CD4-positive, alpha-beta memory T cell (primary cell): Measurements from ENCODE around the gene CCDC178. TPM values are rescaled to one million over a fixed set of nuclear protein-coding genes. Genes with fewer than 3 reads are reported as not detected.
"Not testable (repeated sequence)": the region's sequence is repeated elsewhere in the genome, so short reads cannot be mapped to it uniquely, and the experiment has no call there.

Experiments used
- CTCF ChIA-PET: fragments of 350-600 bp; sonication (Branson Sonifier 250); formaldehyde crosslinking; loops from one replicate; lab custom pipeline; 2021; ENCODE audit warnings: inconsistent platforms; ENCODE audit not compliant: partially characterized antibody; lab: Charles Lee
- POLR2A ChIA-PET: fragments of 350-600 bp; sonication (Branson Sonifier 250); formaldehyde crosslinking; loops from one replicate; lab custom pipeline; 2021; ENCODE audit not compliant: partially characterized antibody; lab: Charles Lee
- DNase-seq, 5 donors: peaks; one replicate each; pipeline versions ENCODE4 v3.0.0 to v3.0.0-alpha.2; 2020 to 2022; ENCODE audit warnings: mixed read lengths in 1 of 5
- H3K27ac ChIP-seq: one replicate; pipeline ENCODE4 v1.7.0; 2013; ENCODE audit warnings: low read depth, low read length
- H3K27me3 ChIP-seq: 2 replicates; pipeline ENCODE4 v1.7.0; 2013; ENCODE audit warnings: mild to moderate bottlenecking, low read length, moderate library complexity; ENCODE audit not compliant: insufficient read depth
- H3K36me3 ChIP-seq: 2 replicates; pipeline ENCODE4 v1.7.0; 2013; ENCODE audit warnings: mild to moderate bottlenecking, low read length, moderate library complexity; ENCODE audit not compliant: insufficient read depth
- H3K4me1 ChIP-seq: 2 replicates; pipeline ENCODE4 v1.7.0; 2013; ENCODE audit warnings: mild to moderate bottlenecking, low read length, moderate library complexity; ENCODE audit not compliant: insufficient read depth
- H3K4me3 ChIP-seq, 2 donors: one replicate each; pipeline ENCODE4 v1.7.0; 2013; ENCODE audit warnings: low read length in 2 of 2, mild to moderate bottlenecking in 1 of 2
- H3K9me3 ChIP-seq, 2 donors: one replicate each; pipeline ENCODE4 v1.7.0; 2013; ENCODE audit warnings: low read length in 2 of 2, control low read depth in 1 of 2; ENCODE audit not compliant: control insufficient read depth in 1 of 2
- H3K27ac Mint-ChIP-seq, 7 donors: one replicate each; pipeline ENCODE4 v1.8.0; 2020 to 2021; ENCODE audit warnings: mixed read lengths in 7 of 7, mild to moderate bottlenecking in 6 of 7, inconsistent platforms in 3 of 7, moderate library complexity in 3 of 7
- H3K27me3 Mint-ChIP-seq, 2 donors: one replicate each; pipeline ENCODE4 v1.8.0; 2020 to 2021; ENCODE audit warnings: mixed read lengths in 2 of 2
- H3K36me3 Mint-ChIP-seq, 2 donors: one replicate each; pipeline ENCODE4 v1.8.0; 2020 to 2021; ENCODE audit warnings: mixed read lengths in 2 of 2, inconsistent platforms in 1 of 2, mild to moderate bottlenecking in 1 of 2
- H3K4me1 Mint-ChIP-seq, 4 donors: one replicate each; pipeline ENCODE4 v1.8.0; 2020 to 2021; ENCODE audit warnings: mixed read lengths in 4 of 4, mild to moderate bottlenecking in 1 of 4
- H3K4me3 Mint-ChIP-seq, 8 donors: one replicate each; pipeline ENCODE4 v1.8.0; 2020 to 2021; ENCODE audit warnings: mixed read lengths in 8 of 8, mild to moderate bottlenecking in 7 of 8, moderate library complexity in 6 of 8, inconsistent platforms in 3 of 8
- H3K9me3 Mint-ChIP-seq, 8 donors: one replicate each; pipeline ENCODE4 v1.8.0; 2020 to 2021; ENCODE audit warnings: mixed read lengths in 8 of 8, mild to moderate bottlenecking in 5 of 8, inconsistent platforms in 3 of 8, moderate library complexity in 1 of 8
- intact Hi-C: fragments of 100-400 bp; cut with micrococcal nuclease; formaldehyde crosslinking; loops from one replicate; pipeline ENCODE4 v1.15.1; 2023
- polyA plus RNA-seq, 2 donors: library from polyadenylated mRNA; unstranded; fragments of 300-500 nt; fragmentation: Illumina TruSeq; gene quantifications; one replicate each; pipeline ENCODE4 v1.2.3, GENCODE V29; 2021
- total RNA-seq, 2 experiments: library from RNA; stranded (reverse); gene quantifications; one replicate each; pipeline ENCODE4 v1.2.3, GENCODE V29; 2021

The CCDC178 gene
- total and polyA plus RNA-seq, 4 experiments from 2014 or later: not detected

DNA sequence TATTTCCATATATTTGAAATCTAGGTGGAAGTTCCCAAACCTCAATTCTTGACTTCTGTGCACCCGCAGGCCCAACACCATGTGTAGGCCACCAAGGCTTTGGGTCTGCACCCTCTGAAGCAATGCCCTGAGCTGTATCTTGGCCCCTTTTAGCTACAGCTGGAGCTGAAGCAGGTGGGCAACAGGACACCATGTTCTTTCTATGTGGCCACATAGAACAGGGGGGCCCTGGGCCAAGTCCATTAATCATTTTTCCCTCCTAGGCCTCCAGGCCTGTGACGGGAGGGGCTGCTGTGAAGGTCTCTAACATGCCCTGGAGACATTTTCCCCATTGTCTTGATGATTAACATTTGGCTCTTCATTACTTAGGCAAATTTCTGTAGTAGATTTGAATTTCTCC is 488.2 kb downstream of the CCDC178 start:
- H3K4me3 Mint-ChIP-seq, H3K4me3 ChIP-seq, H3K27ac Mint-ChIP-seq, CTCF ChIA-PET, H3K27me3 Mint-ChIP-seq, intact Hi-C loops, H3K36me3 Mint-ChIP-seq, H3K27ac ChIP-seq, H3K36me3 ChIP-seq, H3K4me1 ChIP-seq, DNase-seq, H3K4me1 Mint-ChIP-seq, POLR2A ChIA-PET, H3K27me3 ChIP-seq, H3K9me3 ChIP-seq: not testable (repeated sequence)
- H3K9me3 Mint-ChIP-seq: peaks cover 2 to 16% (median 5%) of the 10 kb centered on the region in 8 donors

DNA sequence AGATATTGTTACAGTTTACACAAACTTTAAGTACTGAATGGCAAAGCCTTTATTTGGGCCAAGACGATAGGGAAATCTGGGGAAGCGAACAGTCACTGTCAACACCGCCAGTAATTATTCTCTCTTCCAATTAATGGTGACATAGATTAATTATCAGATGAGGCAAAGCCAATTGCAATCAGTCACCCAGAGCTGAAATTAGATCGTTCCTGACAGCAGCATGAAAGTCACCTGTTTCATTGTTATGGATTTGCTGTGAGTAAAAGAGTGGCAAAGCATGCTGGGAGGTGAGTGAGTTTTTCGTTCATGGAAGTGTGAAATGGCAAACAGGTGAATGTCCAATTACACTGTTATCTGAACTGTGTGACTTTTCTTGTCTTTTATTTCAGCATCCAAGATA is 502.9 kb downstream of the CCDC178 start:
- no peaks in the 10 kb centered on the region for H3K36me3 Mint-ChIP-seq

GRCh38 chr18:32937066-32937465 is 503.5 kb downstream of the CCDC178 start:
- ChIA-PET POLR2A (no interaction called here), CTCF (no interaction called here)
- no peak for DNase-seq
- H3K27me3 Mint-ChIP-seq: no peaks in the 10 kb centered on the region
- H3K4me1 Mint-ChIP-seq: no peaks in the 10 kb centered on the region
- H3K36me3 Mint-ChIP-seq: no peaks in the 10 kb centered on the region
- Histone ChIP-seq H3K4me3 (no peak overlapping the region), H3K4me1 (no peaks in the 10 kb centered on the region), H3K36me3 (no peaks in the 10 kb centered on the region), H3K27ac (no peak overlapping the region), H3K27me3 (no peaks in the 10 kb centered on the region), H3K9me3 (no peaks in the 10 kb centered on the region)
- peaks cover 0 to 7% (median 0%) of the 10 kb centered on the region in 8 donors for H3K9me3 Mint-ChIP-seq
- H3K4me3 Mint-ChIP-seq: no peak overlapping the region
- intact Hi-C loops: loop anchor here (10.0 kb wide), 1 partner anchor 62 kb away; no protein-coding TSS in a partner anchor
- H3K27ac Mint-ChIP-seq: no peak overlapping the region

More for the DNA sequence above, 502.9 kb downstream of the CCDC178 start:
- Mint-ChIP-seq H3K27me3 (no peaks in the 10 kb centered on the region), H3K27ac (no peak overlapping the region), H3K9me3 (peaks cover 0 to 7% (median 0%) of the 10 kb centered on the region in 8 donors), H3K4me1 (no peaks in the 10 kb centered on the region), H3K4me3 (no peak overlapping the region)
- no peak overlapping the region for H3K27ac ChIP-seq
- no peaks in the 10 kb centered on the region for H3K9me3 ChIP-seq
- DNase-seq: no peak
- POLR2A ChIA-PET: no interaction called here
- no peaks in the 10 kb centered on the region for H3K27me3 ChIP-seq
- H3K4me1 ChIP-seq: no peaks in the 10 kb centered on the region
- intact Hi-C loops: loop anchor here (10.0 kb wide), 1 partner anchor 63 kb away; no protein-coding TSS in a partner anchor
- no peak overlapping the region for H3K4me3 ChIP-seq
- CTCF ChIA-PET: no interaction called here
- no peaks in the 10 kb centered on the region for H3K36me3 ChIP-seq

DNA sequence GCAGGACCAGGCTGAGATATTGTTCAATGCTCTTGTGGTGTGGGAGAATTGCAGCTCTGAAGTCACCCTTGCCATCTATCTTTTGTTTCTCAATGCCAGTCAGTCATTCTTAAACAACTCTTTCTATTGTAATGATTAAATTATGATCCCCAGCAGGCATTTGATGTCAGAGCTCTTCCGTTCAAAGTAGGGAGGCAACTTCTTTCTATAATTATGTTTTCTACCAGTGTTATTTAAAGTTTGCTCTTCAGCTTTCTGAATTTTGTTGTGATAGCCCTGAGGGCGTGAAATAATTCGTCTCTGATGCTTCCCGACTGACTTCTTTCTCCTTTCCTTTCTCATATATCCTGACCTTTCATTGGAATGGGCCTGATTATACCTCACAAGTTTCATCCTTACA is 506.3 kb downstream of the CCDC178 start:
- Histone ChIP-seq H3K9me3 (no peaks in the 10 kb centered on the region), H3K27ac (no peak overlapping the region), H3K27me3 (no peaks in the 10 kb centered on the region), H3K4me3 (no peak overlapping the region), H3K36me3 (no peaks in the 10 kb centered on the region), H3K4me1 (no peaks in the 10 kb centered on the region)
- DNase-seq: no peak
- Mint-ChIP-seq H3K4me3 (no peak overlapping the region), H3K36me3 (no peaks in the 10 kb centered on the region), H3K27me3 (no peaks in the 10 kb centered on the region), H3K9me3 (peaks cover 0 to 9% (median 0%) of the 10 kb centered on the region in 8 donors), H3K4me1 (no peaks in the 10 kb centered on the region), H3K27ac (no peak overlapping the region)
- intact Hi-C loops: loop anchor here (10.0 kb wide), 1 partner anchor 59 kb away; no protein-coding TSS in a partner anchor
- ChIA-PET POLR2A (no interaction called here), CTCF (no interaction called here)

GRCh38 chr18:32930695-32931301 is 509.7 kb downstream of the CCDC178 start:
- intact Hi-C loops: loop anchor here (10.0 kb wide), 1 partner anchor 56 kb away; no protein-coding TSS in a partner anchor
- DNase-seq: no peak
- no peak overlapping the region for H3K4me3 Mint-ChIP-seq
- Histone ChIP-seq H3K36me3 (no peaks in the 10 kb centered on the region), H3K4me3 (no peak overlapping the region), H3K27me3 (no peaks in the 10 kb centered on the region), H3K9me3 (no peaks in the 10 kb centered on the region), H3K4me1 (no peaks in the 10 kb centered on the region), H3K27ac (no peak overlapping the region)
- no peaks in the 10 kb centered on the region for H3K36me3 Mint-ChIP-seq
- H3K9me3 Mint-ChIP-seq: peaks cover 0 to 14% (median under 1%) of the 10 kb centered on the region in 8 donors
- H3K27ac Mint-ChIP-seq: no peak overlapping the region
- no peaks in the 10 kb centered on the region for H3K4me1 Mint-ChIP-seq
- ChIA-PET CTCF (no interaction called here), POLR2A (no interaction called here)
- no peaks in the 10 kb centered on the region for H3K27me3 Mint-ChIP-seq

GRCh38 chr18:32929213-32929612 is 511.3 kb downstream of the CCDC178 start:
- no peak overlapping the region for H3K4me3 Mint-ChIP-seq
- POLR2A ChIA-PET: no interaction called here
- H3K27me3 ChIP-seq: no peaks in the 10 kb centered on the region
- H3K4me1 ChIP-seq: no peaks in the 10 kb centered on the region
- no peaks in the 10 kb centered on the region for H3K9me3 ChIP-seq
- no peaks in the 10 kb centered on the region for H3K36me3 Mint-ChIP-seq
- no peak overlapping the region for H3K27ac ChIP-seq
- peaks cover 0 to 10% (median 0%) of the 10 kb centered on the region in 8 donors for H3K9me3 Mint-ChIP-seq
- intact Hi-C loops: no loop called here
- no peaks in the 10 kb centered on the region for H3K36me3 ChIP-seq
- H3K27ac Mint-ChIP-seq: no peak overlapping the region
- CTCF ChIA-PET: no interaction called here
- H3K27me3 Mint-ChIP-seq: peaks cover 0 to 2% of the 10 kb centered on the region in 2 donors
- DNase-seq: no peak
- H3K4me3 ChIP-seq: no peak overlapping the region
- no peaks in the 10 kb centered on the region for H3K4me1 Mint-ChIP-seq

GRCh38 chr18:32922951-32923430 is 517.5 kb downstream of the CCDC178 start:
- H3K27ac ChIP-seq: no peak overlapping the region
- H3K4me3 ChIP-seq: no peak overlapping the region
- CTCF ChIA-PET: interaction anchor here (0.7 kb wide), 2 partner anchors 14 to 15 kb away, joined by 3 read pairs; no protein-coding TSS in a partner anchor
- no peaks in the 10 kb centered on the region for H3K36me3 Mint-ChIP-seq
- POLR2A ChIA-PET: no interaction called here
- H3K4me3 Mint-ChIP-seq: no peak overlapping the region
- H3K27me3 Mint-ChIP-seq: peaks cover 0 to 2% of the 10 kb centered on the region in 2 donors
- no peaks in the 10 kb centered on the region for H3K36me3 ChIP-seq
- peaks cover 0 to 5% (median 0%) of the 10 kb centered on the region in 8 donors for H3K9me3 Mint-ChIP-seq
- DNase-seq: no peak
- H3K27me3 ChIP-seq: no peaks in the 10 kb centered on the region
- H3K4me1 ChIP-seq: no peaks in the 10 kb centered on the region
- no peak overlapping the region for H3K27ac Mint-ChIP-seq
- no peaks in the 10 kb centered on the region for H3K9me3 ChIP-seq
- intact Hi-C loops: no loop called here
- no peaks in the 10 kb centered on the region for H3K4me1 Mint-ChIP-seq
